PC-3 (cell line): ENCODE measurements around the gene TCL1A. TPM values are rescaled to one million over a fixed set of nuclear protein-coding genes. Genes with fewer than 3 reads are reported as not detected.

Source experiments
- ATAC-seq: fragments of 200-7000 bp; cut with Tn5 transposase; 2 replicates; pipeline ENCODE4 v1.9.1; 2020; ENCODE audit warnings: mild to moderate bottlenecking, moderate library complexity
- BruUV-seq: library from RNA; stranded (reverse); fragments of 400-500 nt; replicated peaks from 2 replicates; lab custom pipeline; 2021; lab: Mats Ljungman, UMichigan
- CTCF ChIA-PET: fragments of 300-600 bp; sonication (Branson Sonifier 250); formaldehyde crosslinking; loops from one replicate; lab custom pipeline; 2022; ENCODE audit warnings: antibody characterized with exemption; lab: Charles Lee
- POLR2A ChIA-PET: fragments of 300-600 bp; sonication (Branson Sonifier 250); formaldehyde crosslinking; loops from one replicate; lab custom pipeline; 2022; ENCODE audit warnings: antibody characterized with exemption; ENCODE audit not compliant: unreplicated experiment; lab: Charles Lee
- DNase-seq: peaks from one replicate; pipeline ENCODE4 v3.0.0-alpha.2; 2015
- H2AFZ ChIP-seq: fragments of 300-600 bp; sonication (generic); 2 replicates; pipeline ENCODE4 v1.6.0; 2016; ENCODE audit warnings: antibody characterized with exemption, low read length
- H3F3A ChIP-seq: fragments of 300-600 bp; sonication (generic); one replicate; pipeline ENCODE4 v1.6.0; 2017; ENCODE audit warnings: antibody characterized with exemption, low read length, control low read depth, mild to moderate bottlenecking; ENCODE audit not compliant: unreplicated experiment
- H3K27ac ChIP-seq: fragments of 300-600 bp; sonication (generic); 2 replicates; pipeline ENCODE4 v1.5.1; 2016; ENCODE audit warnings: mild to moderate bottlenecking, low read length
- H3K27me3 ChIP-seq: fragments of 300-600 bp; sonication (generic); 2 replicates; pipeline ENCODE4 v1.6.1; 2016; ENCODE audit warnings: low read length, mixed read lengths
- H3K36me3 ChIP-seq: fragments of 300-600 bp; sonication (generic); 2 replicates; pipeline ENCODE4 v1.6.1; 2016; ENCODE audit warnings: low read depth, mixed run types, low read length, mixed read lengths
- H3K4me1 ChIP-seq: fragments of 300-600 bp; sonication (generic); 2 replicates; pipeline ENCODE4 v1.5.1; 2016; ENCODE audit warnings: low read length; ENCODE audit not compliant: insufficient read depth
- H3K4me2 ChIP-seq: fragments of 300-600 bp; sonication (generic); 2 replicates; pipeline ENCODE4 v1.6.0; 2016; ENCODE audit warnings: low read length
- H3K4me3 ChIP-seq: fragments of 300-600 bp; sonication (generic); 2 replicates; pipeline ENCODE4 v1.5.1; 2016; ENCODE audit warnings: mild to moderate bottlenecking, low read length, mixed read lengths
- H3K79me2 ChIP-seq: fragments of 300-600 bp; sonication (generic); 2 replicates; pipeline ENCODE4 v1.6.1; 2017; ENCODE audit warnings: low read length, mixed read lengths
- H3K9ac ChIP-seq: fragments of 300-600 bp; sonication (generic); 2 replicates; pipeline ENCODE4 v1.6.0; 2016; ENCODE audit warnings: mild to moderate bottlenecking, low read length
- H3K9me2 ChIP-seq: fragments of 300-600 bp; sonication (generic); replicated peaks from 2 replicates; pipeline ENCODE4 v1.6.1; 2016; ENCODE audit warnings: mixed run types, low read length, mixed read lengths
- H3K9me3 ChIP-seq: fragments of 300-600 bp; sonication (generic); 2 replicates; pipeline ENCODE4 v1.6.1; 2016; ENCODE audit warnings: low read length, mixed read lengths
- H4K20me1 ChIP-seq: fragments of 300-600 bp; sonication (generic); 2 replicates; pipeline ENCODE4 v1.6.1; 2016; ENCODE audit warnings: low read length, mixed read lengths
- CTCF ChIP-seq: fragments of 300-600 bp; sonication (generic); conservative IDR thresholded peaks from 2 replicates; pipeline ENCODE4 v1.5.1; 2017; ENCODE audit warnings: antibody characterized with exemption, low read depth, mild to moderate bottlenecking, low read length
- EZH2 ChIP-seq: fragments of 300-600 bp; sonication (generic); IDR thresholded peaks from one replicate; pipeline ENCODE4 v1.6.1; 2017; ENCODE audit warnings: antibody characterized with exemption, mild to moderate bottlenecking, low read length; ENCODE audit not compliant: unreplicated experiment
- EZH2phosphoT487 ChIP-seq: fragments of 300-600 bp; sonication (generic); IDR thresholded peaks from 2 replicates; pipeline ENCODE4 v1.6.1; 2018; ENCODE audit warnings: mild to moderate bottlenecking, antibody characterized with exemption, low read length, borderline replicate concordance
- intact Hi-C: fragments of 100-400 bp; cut with micrococcal nuclease; formaldehyde crosslinking; loops from 2 replicates; pipeline ENCODE4 v1.9.0; 2023
- total RNA-seq: library from RNA; depleted of rRNA; stranded (reverse); fragments of >200 nt; gene quantifications from 2 replicates; pipeline ENCODE4 v1.2.3, GENCODE V29; 2014

TCL1A gene
- total RNA-seq, 1 experiment from 2014 or later: not detected

GRCh38 chr14:95681153-95681552 lies 32.8 kb downstream of the TCL1A start:
- DNase-seq: no peak
- no TSS peak for BruUV-seq
- no peaks in the 10 kb centered on the region for H3K9me3 ChIP-seq
- H3K27ac ChIP-seq: no peak overlapping the region
- ChIA-PET POLR2A (no interaction called here), CTCF (no interaction called here)
- H3K4me2 ChIP-seq: no peak overlapping the region
- H3K9ac ChIP-seq: no peak overlapping the region
- TF ChIP-seq EZH2phosphoT487: no peak
- no peak for TF ChIP-seq EZH2
- no peak for TF ChIP-seq CTCF
- no peaks in the 10 kb centered on the region for H3F3A ChIP-seq
- H3K9me2 ChIP-seq: no peaks in the 10 kb centered on the region
- no peak for ATAC-seq
- H4K20me1 ChIP-seq: no peaks in the 10 kb centered on the region
- H3K79me2 ChIP-seq: no peaks in the 10 kb centered on the region
- intact Hi-C loops: no loop called here
- no peaks in the 10 kb centered on the region for H3K36me3 ChIP-seq
- H2AFZ ChIP-seq: no peak overlapping the region
- peaks cover 20% of the 10 kb centered on the region; the same call in 1 of the 2 replicates for H3K27me3 ChIP-seq
- no peak overlapping the region for H3K4me3 ChIP-seq
- H3K4me1 ChIP-seq: no peaks in the 10 kb centered on the region

- Histone ChIP-seq H3K4me3 (no peak overlapping the region), H3K36me3 (no peaks in the 10 kb centered on the region), H2AFZ (no peak overlapping the region), H4K20me1 (no peaks in the 10 kb centered on the region), H3K79me2 (no peaks in the 10 kb centered on the region), H3K9me3 (no peaks in the 10 kb centered on the region), H3K27me3 (peaks cover 27% of the 10 kb centered on the region; the same call in 1 of the 2 replicates), H3K9ac (no peak overlapping the region), H3F3A (no peaks in the 10 kb centered on the region), H3K9me2 (no peaks in the 10 kb centered on the region), H3K27ac (no peak overlapping the region), H3K4me2 (no peak overlapping the region), H3K4me1 (no peaks in the 10 kb centered on the region)
- no TSS peak for BruUV-seq
- intact Hi-C loops: no loop called here
- TF ChIP-seq EZH2: no peak
- TF ChIP-seq CTCF: peak; percentile 22; the same call in 1 of the 2 replicates
- POLR2A ChIA-PET: no interaction called here
- DNase-seq (no peak), ATAC-seq (no peak)
- CTCF ChIA-PET: interaction anchor here (0.6 kb wide), 1 partner anchor 73 kb away, joined by 4 read pairs; no protein-coding TSS in a partner anchor
Measured at GRCh38 chr14:95679998-95680735, 33.8 kb downstream of the TCL1A start.

- BruUV-seq: no TSS peak
- H2AFZ ChIP-seq: no peak overlapping the region
- DNase-seq (no peak), ATAC-seq (no peak)
- ChIA-PET CTCF (interaction anchor here (0.6 kb wide), 1 partner anchor 73 kb away, joined by 4 read pairs; no protein-coding TSS in a partner anchor), POLR2A (no interaction called here)
- no peak overlapping the region for H3K27ac ChIP-seq
- peaks cover 31% of the 10 kb centered on the region; the same call in 1 of the 2 replicates for H3K27me3 ChIP-seq
- H3K4me2 ChIP-seq: no peak overlapping the region
- no peaks in the 10 kb centered on the region for H3K36me3 ChIP-seq
- H3K79me2 ChIP-seq: no peaks in the 10 kb centered on the region
- no peak overlapping the region for H3K4me3 ChIP-seq
- no peaks in the 10 kb centered on the region for H3K9me3 ChIP-seq
- no peaks in the 10 kb centered on the region for H3K4me1 ChIP-seq
- H3K9ac ChIP-seq: no peak overlapping the region
- H3K9me2 ChIP-seq: no peaks in the 10 kb centered on the region
- no peaks in the 10 kb centered on the region for H3F3A ChIP-seq
- intact Hi-C loops: no loop called here
- no peaks in the 10 kb centered on the region for H4K20me1 ChIP-seq
- TF ChIP-seq CTCF: no peak
- no peak for TF ChIP-seq EZH2phosphoT487
- no peak for TF ChIP-seq EZH2
Measured at GRCh38 chr14:95679148-95679815, 34.6 kb downstream of the TCL1A start.
